Esophagus muscularis mucosa (tissue), 3 donors: Measurements from ENCODE around the gene GRID2.

Experiments used
- CTCF ChIP-seq, 3 experiments: fragments of 200-600 bp in 2 of 3; fragments of 450-650 bp in 1 of 3; sonication (generic) in 2 of 3; IDR thresholded peaks; one replicate each; pipeline ENCODE4 v1.5.1; 2017 to 2019; ENCODE audit warnings: antibody characterized with exemption in 3 of 3, mild to moderate bottlenecking in 2 of 3, moderate library complexity in 1 of 3
- POLR2A ChIP-seq: fragments of 450-650 bp; IDR thresholded peaks from one replicate; pipeline ENCODE4 v1.6.1; 2017; ENCODE audit warnings: antibody characterized with exemption, moderate library complexity, mild to moderate bottlenecking, low read depth
- POLR2AphosphoS5 ChIP-seq, 2 donors: sonication (generic); formaldehyde crosslinking; IDR thresholded peaks; one replicate each; pipeline ENCODE4 v1.6.1; 2017; ENCODE audit warnings: antibody characterized with exemption in 2 of 2

DNA sequence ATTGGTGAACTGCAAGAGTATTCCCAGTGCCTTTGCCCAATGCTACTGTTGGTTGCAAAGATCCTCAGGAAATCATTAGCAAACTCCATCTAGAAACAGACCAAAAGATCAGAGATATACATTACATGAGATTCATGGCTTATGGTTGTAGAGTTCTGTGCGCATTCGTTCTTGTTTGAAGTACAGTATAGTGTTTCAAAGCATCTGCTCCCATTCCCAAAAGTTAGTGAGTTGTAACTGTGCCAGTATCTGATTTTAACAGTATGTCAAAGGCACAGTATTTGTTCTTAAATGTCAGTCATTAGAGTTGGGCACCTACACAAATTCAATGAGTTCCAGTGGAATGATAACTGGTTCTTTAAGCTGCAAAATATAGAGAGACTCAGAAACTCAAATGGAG, 1210.1 kb downstream of the GRID2 start:
- no peak for TF ChIP-seq CTCF (IDR thresholded peaks at IDR 0.05)
- no peak for TF ChIP-seq POLR2A
- TF ChIP-seq POLR2AphosphoS5 (IDR thresholded peaks at IDR 0.05) = no peak
